HCT116 (cell line): Measurements from ENCODE around the gene SUPT4H1.

ENCODE experiments used
- CTCF ChIP-seq, 3 experiments: fragments of 200-600 bp in 1 of 3; sonication (generic) in 1 of 3; IDR thresholded peaks in 2 of 3; conservative IDR thresholded peaks in 1 of 3; 2 replicates each; pipeline ENCODE4 v1.5.1; 2012 to 2017; ENCODE audit warnings: low read depth in 2 of 3, low read length in 2 of 3, antibody characterized with exemption in 1 of 3, borderline replicate concordance in 1 of 3, control low read depth in 1 of 3, mild to moderate bottlenecking in 1 of 3, mixed read lengths in 1 of 3, mixed run types in 1 of 3, moderate library complexity in 1 of 3; ENCODE audit not compliant: insufficient read depth in 1 of 3
- EGR1 ChIP-seq: IDR thresholded peaks from 2 replicates; pipeline ENCODE4 v1.6.1; 2012; ENCODE audit warnings: low read depth
- ELF1 ChIP-seq: IDR thresholded peaks from 2 replicates; pipeline ENCODE4 v1.6.1; 2012; ENCODE audit warnings: low read depth, borderline replicate concordance
- EZH2 ChIP-seq: fragments of 200-600 bp; sonication (generic); IDR thresholded peaks from 2 replicates; pipeline ENCODE4 v1.6.1; 2017; ENCODE audit warnings: antibody characterized with exemption, mixed run types
- EZH2phosphoT487 ChIP-seq: fragments of 200-600 bp; IDR thresholded peaks from 2 replicates; pipeline ENCODE4 v1.6.1; 2018; ENCODE audit warnings: antibody characterized with exemption, borderline replicate concordance
- MAX ChIP-seq: IDR thresholded peaks from 2 replicates; pipeline ENCODE4 v1.6.1; 2012
- POLR2A ChIP-seq: IDR thresholded peaks from 2 replicates; pipeline ENCODE4 v1.7.0; 2011; ENCODE audit warnings: borderline replicate concordance; ENCODE audit not compliant: insufficient read depth, insufficient read length; ENCODE audit errors: extremely low read depth
- POLR2AphosphoS5 ChIP-seq: IDR thresholded peaks from 2 replicates; pipeline ENCODE4 v1.6.1; 2011; ENCODE audit warnings: mild to moderate bottlenecking, low read depth, low read length, moderate library complexity
- REST ChIP-seq: IDR thresholded peaks from 2 replicates; pipeline ENCODE4 v1.6.1; 2012; ENCODE audit warnings: low read depth
- SIN3A ChIP-seq: IDR thresholded peaks from 2 replicates; pipeline ENCODE4 v1.6.1; 2012; ENCODE audit warnings: low read depth
- SP1 ChIP-seq: IDR thresholded peaks from 2 replicates; pipeline ENCODE4 v1.6.1; 2012; ENCODE audit warnings: low read depth
- TCF7L2 ChIP-seq: IDR thresholded peaks from 2 replicates; pipeline ENCODE4 v1.7.0; 2011; ENCODE audit warnings: borderline replicate concordance, inconsistent platforms; ENCODE audit not compliant: insufficient read depth, insufficient read length; ENCODE audit errors: extremely low read depth
- ZNF274 ChIP-seq: fragments of 200-500 bp; sonication (Bioruptor generic); IDR thresholded peaks from 2 replicates; pipeline ENCODE4 v1.6.1; 2014; ENCODE audit warnings: mild to moderate bottlenecking, low read depth, low read length, inconsistent platforms

- TF ChIP-seq TCF7L2 (no peak), EZH2 (no peak), POLR2A (no peak), ZNF274 (no peak), CTCF (IDR thresholded peaks at IDR 0.05 in 2 of 3, conservative IDR thresholded peaks at IDR 0.05 in 1 of 3; ENCODE audit: borderline replicate concordance in 1 of 3, insufficient read depth in 1 of 3, low read depth in 2 of 3, low read length in 2 of 3) (no peak), POLR2AphosphoS5 (no peak), MAX (no peak), ELF1 (no peak), SIN3A (no peak), EZH2phosphoT487 (no peak), EGR1 (no peak), REST (no peak), SP1 (no peak)
Observed at GRCh38 chr17:58331815-58332777, 19.9 kb downstream of the SUPT4H1 start.
